ENCODE data around the gene ZNF569. TPM values are rescaled to one million over a fixed set of nuclear protein-coding genes. Genes with fewer than 3 reads are reported as not detected.

The ZNF569 gene
- total and polyA plus RNA-seq, 2 of the 8 experiments (the other 6 are each of a cell fraction or from before 2014, with no cell fraction given), result 2.4 to 10.5 TPM

DNA sequence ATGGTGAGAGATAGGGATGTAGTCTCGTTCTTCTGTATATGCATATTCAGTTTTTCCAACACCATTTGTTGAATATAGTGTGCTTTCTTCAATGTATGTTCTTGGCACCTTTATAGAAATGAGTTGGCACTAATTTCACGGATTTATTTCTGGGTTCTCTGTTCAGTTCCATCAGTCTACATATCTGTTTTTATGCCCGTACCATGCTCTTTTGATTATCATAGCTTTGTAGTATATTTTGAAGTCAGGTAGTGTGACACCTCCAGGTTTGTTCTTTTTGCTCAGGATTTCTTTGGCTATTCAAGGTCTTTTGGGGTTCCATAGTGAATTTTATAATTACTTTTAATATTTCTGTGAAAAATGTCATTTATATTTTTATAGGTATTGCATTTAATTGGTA is 25.0 kb upstream of the ZNF569 start:
- WGBS, 2 experiments (ENCODE audit: extremely low coverage in 1 of 2, insufficient coverage in 1 of 2, insufficient read length in 1 of 2, insufficient replicate concordance in 2 of 2, low coverage in 1 of 2, low lambda C conversion rate in 2 of 2, missing lambda C conversion rate in 1 of 2), result 70% methylated on average over 3 of the region's 3 CpGs; no CpG with 5 or more reads in 1 of the 2 experiments
- Histone ChIP-seq H2BK120ac (replicated peaks; ENCODE audit: low read depth, low read length) (no peak overlapping the region), H3K9me3 (ENCODE audit: insufficient read depth in 2 of 2, low read depth in 1 of 2, low read length in 1 of 2) (peaks cover 31 to 47% of the 10 kb centered on the region in 2 experiments), H3K4me2 (ENCODE audit: insufficient read depth in 1 of 2, low read depth in 2 of 2, low read length in 2 of 2) (no peak overlapping the region), H4K91ac (replicated peaks; ENCODE audit: insufficient read length, low read length) (no peak overlapping the region), H3K79me2 (ENCODE audit: control insufficient read depth in 1 of 2, insufficient read depth in 2 of 2, low read length in 2 of 2) (no peaks in the 10 kb centered on the region), H3K14ac (ENCODE audit: insufficient read length) (no peak overlapping the region), H2BK12ac (ENCODE audit: low read depth, low read length) (no peak overlapping the region), H2BK20ac (ENCODE audit: low read length) (no peak overlapping the region), H3K9ac (replicated peaks in 1 of 4; ENCODE audit: extremely low read depth in 1 of 4, low read depth in 3 of 4, low read length in 3 of 4) (no peak overlapping the region), H2AK5ac (ENCODE audit: low read depth, low read length) (no peak overlapping the region), H4K20me1 (replicated peaks in 1 of 2; ENCODE audit: control insufficient read depth in 1 of 2, insufficient read depth in 2 of 2, low read length in 2 of 2) (no peaks in the 10 kb centered on the region), H2BK5ac (ENCODE audit: low read depth, low read length) (no peak overlapping the region), H3K36me3 (ENCODE audit: control insufficient read depth in 2 of 4, insufficient read depth in 4 of 4, low read length in 3 of 4) (no peaks in the 10 kb centered on the region; a peak in 1 of 8 replicates), H3K23me2 (ENCODE audit: low read depth, low read length) (no peaks in the 10 kb centered on the region), H3K4ac (replicated peaks; ENCODE audit: insufficient read length, low read depth, low read length) (no peak overlapping the region), H4K5ac (ENCODE audit: insufficient read length, low read depth, low read length) (no peak overlapping the region), H3K4me1 (replicated peaks in 1 of 4; ENCODE audit: control insufficient read depth in 3 of 4, insufficient read depth in 4 of 4, low read length in 3 of 4) (no peaks in the 10 kb centered on the region), H3K79me1 (ENCODE audit: low read depth, low read length) (no peaks in the 10 kb centered on the region), H3K18ac (ENCODE audit: extremely low read depth, low read length) (no peak overlapping the region), H3K4me3 (ENCODE audit: extremely low read depth in 1 of 4, insufficient read depth in 2 of 4, low read depth in 3 of 4, low read length in 4 of 4) (no peak overlapping the region), H4K8ac (ENCODE audit: extremely low read depth, insufficient read depth, low read length) (no peak overlapping the region), H3K27me3 (replicated peaks in 1 of 4; ENCODE audit: control insufficient read depth in 3 of 4, extremely low read depth in 1 of 4, insufficient read depth in 3 of 4, low read length in 3 of 4) (no peaks in the 10 kb centered on the region), H3K27ac (ENCODE audit: low read depth, low read length) (no peak overlapping the region), H3K56ac (replicated peaks; ENCODE audit: insufficient read length, low read depth, low read length) (no peak overlapping the region), H3K23ac (ENCODE audit: insufficient read length) (no peak overlapping the region), H2AFZ (ENCODE audit: low read length) (no peak overlapping the region), H2BK15ac (ENCODE audit: low read length) (no peak overlapping the region)
- DNase-seq (ENCODE audit: low read depth in 1 of 2, low spot score in 2 of 2) (no peak), FAIRE-seq (no peak)
- CTCF ChIA-PET (ENCODE audit: partially characterized antibody), result no interaction called here
- POLR2A ChIA-PET (ENCODE audit: partially characterized antibody), result no interaction called here
- TF ChIP-seq, protein P1, sequence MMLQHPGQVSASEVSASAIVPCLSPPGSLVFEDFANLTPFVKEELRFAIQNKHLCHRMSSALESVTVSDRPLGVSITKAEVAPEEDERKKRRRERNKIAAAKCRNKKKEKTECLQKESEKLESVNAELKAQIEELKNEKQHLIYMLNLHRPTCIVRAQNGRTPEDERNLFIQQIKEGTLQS (IDR thresholded peaks at IDR 0.05; ENCODE audit: insufficient read depth, low read depth, low read length), result no peak
- no peak for TF ChIP-seq TCF12 (IDR thresholded peaks at IDR 0.05; ENCODE audit: low read depth, low read length)
- no peak for TF ChIP-seq SP2 (IDR thresholded peaks at IDR 0.05; ENCODE audit: low read length)
- no peak for TF ChIP-seq BACH1 (IDR thresholded peaks at IDR 0.05; ENCODE audit: low read length)
- no peak for TF ChIP-seq SIRT6 (IDR thresholded peaks at IDR 0.05; ENCODE audit: low read length)
- no peak for TF ChIP-seq EP300 (IDR thresholded peaks at IDR 0.05; ENCODE audit: borderline replicate concordance in 1 of 2, low read depth in 2 of 2, low read length in 2 of 2)
- no peak for TF ChIP-seq SIX5 (IDR thresholded peaks at IDR 0.05; ENCODE audit: low read depth, low read length)
- TF ChIP-seq RBBP5 (IDR thresholded peaks at IDR 0.05; ENCODE audit: borderline replicate concordance, low read depth, low read length), result no peak
- TF ChIP-seq SRF (IDR thresholded peaks at IDR 0.05; ENCODE audit: low read depth, low read length), result no peak

All from H1 (cell line).